Measurements from ENCODE around the gene RPL18A.

RPL18A gene

DNA sequence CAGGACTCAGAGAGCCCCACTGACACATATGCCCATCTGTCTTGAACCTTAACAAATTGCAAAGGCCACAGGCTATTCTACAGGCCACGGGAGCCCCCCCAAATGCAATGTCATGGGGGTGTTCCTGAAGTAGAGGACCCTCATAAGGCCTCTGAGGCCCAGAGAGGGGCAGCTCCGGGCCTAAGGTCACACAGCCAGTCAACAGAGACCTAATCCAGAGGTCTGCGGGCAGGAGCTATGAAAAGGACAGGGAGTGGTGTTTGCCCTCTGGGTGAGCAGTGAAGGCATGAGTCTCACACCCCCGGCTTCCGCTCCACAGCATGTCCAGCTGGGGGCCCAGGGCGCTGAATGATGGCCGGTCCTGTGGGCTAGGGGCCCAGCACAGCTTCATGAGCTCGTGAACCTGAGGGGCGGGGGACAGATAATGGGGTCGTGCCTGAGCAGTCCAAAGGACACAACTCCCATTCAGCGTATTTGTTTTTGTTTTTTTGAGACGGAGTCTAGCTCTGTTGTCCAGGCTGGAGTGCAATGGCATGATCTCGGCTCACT is 33.1 kb upstream of the RPL18A start:
- Histone ChIP-seq H3K9me3 (ENCODE audit: insufficient read depth, low read length) (no peaks in the 10 kb centered on the region), H3K36me3 (ENCODE audit: insufficient read depth, insufficient read length, low read length) (no peaks in the 10 kb centered on the region), H3K27me3 (ENCODE audit: insufficient read depth, insufficient read length) (peaks cover 6% of the 10 kb centered on the region), H3K9ac (ENCODE audit: insufficient read length, low read depth) (no peak overlapping the region), H3K4me3 (ENCODE audit: insufficient read length, low read depth) (no peak overlapping the region), H3K4me1 (ENCODE audit: insufficient read depth, insufficient read length) (peaks cover 4% of the 10 kb centered on the region)
- TF ChIP-seq YY1 (IDR thresholded peaks at IDR 0.05; ENCODE audit: insufficient read depth, insufficient read length) (no peak), ZNF274 (IDR thresholded peaks at IDR 0.05; ENCODE audit: low read depth, low read length) (no peak), SUZ12 (IDR thresholded peaks at IDR 0.05; ENCODE audit: extremely low read depth, insufficient read depth, insufficient read length) (no peak)
- no peak for DNase-seq (ENCODE audit: low read depth, low spot score)

DNA sequence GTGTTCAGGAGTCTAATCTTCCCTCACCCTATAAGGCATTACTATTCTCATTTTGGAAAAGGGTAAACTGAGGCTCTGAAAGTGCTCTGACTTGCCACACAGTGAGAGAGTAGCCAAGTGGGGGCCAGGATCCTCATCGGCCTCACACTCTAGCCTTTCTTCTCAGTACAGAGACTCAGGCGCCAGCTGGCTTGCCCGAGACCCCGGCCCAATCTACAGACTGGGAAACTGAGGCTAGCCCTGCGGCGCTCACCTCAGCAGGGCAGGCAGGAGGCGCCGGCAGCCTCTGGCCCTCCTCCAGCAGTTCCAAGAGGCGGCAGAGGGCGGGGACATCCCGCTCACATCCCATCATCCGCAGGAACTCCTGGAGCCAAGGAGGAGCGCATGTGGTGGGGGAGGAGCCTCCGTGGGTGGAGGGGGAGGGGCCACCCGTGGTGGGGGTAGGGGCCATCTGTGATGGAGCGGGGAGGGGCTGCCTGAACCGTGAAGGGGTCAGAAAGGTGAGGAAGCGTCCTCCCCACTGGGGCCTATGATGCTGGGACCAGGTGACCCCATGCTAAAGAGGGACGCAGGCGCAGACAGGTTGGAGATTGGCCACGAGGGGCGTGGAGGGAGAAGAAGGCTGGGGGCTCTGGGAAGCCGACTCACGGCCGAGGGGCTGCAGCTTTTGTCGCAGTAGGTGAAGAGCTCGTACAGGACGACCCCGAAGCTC is 29.7 kb upstream of the RPL18A start:
- peak; percentile 68 for DNase-seq (ENCODE audit: low read depth, low spot score)
- peak overlapping the region; percentile 70 for H3K9ac ChIP-seq (ENCODE audit: insufficient read length, low read depth)
- H3K27me3 ChIP-seq (ENCODE audit: insufficient read depth, insufficient read length) = peaks cover 22% of the 10 kb centered on the region
- H3K4me1 ChIP-seq (ENCODE audit: insufficient read depth, insufficient read length) = peaks cover 10% of the 10 kb centered on the region
- no peaks in the 10 kb centered on the region for H3K9me3 ChIP-seq (ENCODE audit: insufficient read depth, low read length)
- peak overlapping the region; percentile 42 for H3K4me3 ChIP-seq (ENCODE audit: insufficient read length, low read depth)
- H3K36me3 ChIP-seq (ENCODE audit: insufficient read depth, insufficient read length, low read length) = no peaks in the 10 kb centered on the region
- TF ChIP-seq YY1 (IDR thresholded peaks at IDR 0.05; ENCODE audit: insufficient read depth, insufficient read length) = no peak
- TF ChIP-seq SUZ12 (IDR thresholded peaks at IDR 0.05; ENCODE audit: extremely low read depth, insufficient read depth, insufficient read length) = no peak

DNA sequence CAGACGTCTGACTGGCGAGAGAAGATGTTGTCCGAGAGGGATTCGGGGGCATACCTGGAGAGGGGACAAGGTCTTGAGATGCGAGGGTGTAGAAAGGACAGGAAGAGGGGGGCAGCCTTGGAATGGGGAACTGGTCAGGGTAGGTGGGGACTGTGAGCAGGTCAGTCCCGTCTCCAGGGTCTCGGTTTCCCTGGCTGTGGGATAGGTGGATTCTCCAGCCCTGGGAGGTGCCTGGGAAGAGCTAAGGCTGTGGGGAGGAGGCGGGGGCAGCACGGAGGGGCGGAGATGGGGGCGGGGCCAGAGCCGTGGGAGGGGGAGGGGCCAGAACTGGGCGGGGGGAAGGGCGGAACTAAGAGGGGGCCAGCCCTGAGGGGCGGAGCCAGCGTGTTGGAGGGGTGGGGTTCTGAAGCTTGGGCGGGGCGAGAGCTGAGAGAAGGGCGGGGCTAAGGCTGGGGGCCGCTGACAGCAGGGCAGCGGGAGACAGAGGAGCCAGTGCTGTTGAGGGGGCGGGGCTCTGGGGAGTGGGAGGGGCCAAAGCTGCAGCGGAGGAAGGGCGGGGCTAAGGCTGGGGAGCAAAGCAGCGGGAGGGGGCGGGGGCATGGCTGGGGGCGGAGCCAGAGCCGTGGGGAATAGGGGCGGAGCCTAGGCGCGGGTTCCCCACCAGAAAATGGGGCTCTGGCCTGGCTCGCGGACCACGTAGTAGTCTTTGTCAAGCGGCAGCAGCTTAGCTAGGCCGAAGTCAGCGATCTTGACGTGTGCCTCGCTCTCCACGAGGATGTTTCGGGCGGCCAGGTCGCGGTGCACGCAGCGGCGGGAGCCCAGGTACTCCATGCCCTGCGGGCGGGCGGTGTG is 28.9 kb upstream of the RPL18A start:
- no peaks in the 10 kb centered on the region for H3K36me3 ChIP-seq (ENCODE audit: insufficient read depth, insufficient read length, low read length)
- DNase-seq (ENCODE audit: low read depth, low spot score) = peak; percentile 88
- no peak for TF ChIP-seq YY1 (IDR thresholded peaks at IDR 0.05; ENCODE audit: insufficient read depth, insufficient read length)
- TF ChIP-seq SUZ12 (IDR thresholded peaks at IDR 0.05; ENCODE audit: extremely low read depth, insufficient read depth, insufficient read length) = no peak
- no peak for TF ChIP-seq ZNF274 (IDR thresholded peaks at IDR 0.05; ENCODE audit: low read depth, low read length)
- peak overlapping the region; percentile 87 for H3K4me3 ChIP-seq (ENCODE audit: insufficient read length, low read depth)
- H3K4me1 ChIP-seq (ENCODE audit: insufficient read depth, insufficient read length) = peaks cover 11% of the 10 kb centered on the region
- no peaks in the 10 kb centered on the region for H3K9me3 ChIP-seq (ENCODE audit: insufficient read depth, low read length)
- peaks cover 22% of the 10 kb centered on the region for H3K27me3 ChIP-seq (ENCODE audit: insufficient read depth, insufficient read length)
- peak overlapping the region; percentile 80 for H3K9ac ChIP-seq (ENCODE audit: insufficient read length, low read depth)

DNA sequence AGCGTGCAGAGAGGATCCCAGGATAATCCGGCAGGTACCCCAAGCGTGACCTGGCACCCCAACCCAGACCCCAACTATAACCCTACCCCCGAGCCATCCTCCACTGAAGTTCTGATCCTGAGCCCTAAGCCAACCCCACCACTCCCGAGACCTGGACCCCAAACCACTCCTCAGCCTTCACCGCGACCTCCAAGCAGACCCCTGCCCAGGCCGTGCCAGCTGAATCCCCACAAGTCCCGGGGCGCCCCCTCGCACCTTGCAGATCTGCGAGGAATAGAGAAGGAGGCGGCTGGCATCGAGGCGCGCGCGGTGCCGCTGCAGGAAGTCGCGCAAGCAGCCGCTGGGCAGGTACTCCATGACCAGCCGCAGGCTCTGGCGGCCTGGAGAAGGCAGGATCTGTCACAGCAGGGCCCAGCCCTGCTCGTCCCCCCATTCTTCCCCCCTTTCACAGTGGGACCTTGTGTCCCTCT is 28.3 kb upstream of the RPL18A start:
- H3K9me3 ChIP-seq (ENCODE audit: insufficient read depth, low read length) = no peaks in the 10 kb centered on the region
- TF ChIP-seq ZNF274 (IDR thresholded peaks at IDR 0.05; ENCODE audit: low read depth, low read length) = no peak
- no peak for TF ChIP-seq SUZ12 (IDR thresholded peaks at IDR 0.05; ENCODE audit: extremely low read depth, insufficient read depth, insufficient read length)
- no peak for TF ChIP-seq YY1 (IDR thresholded peaks at IDR 0.05; ENCODE audit: insufficient read depth, insufficient read length)
- H3K9ac ChIP-seq (ENCODE audit: insufficient read length, low read depth) = peak overlapping the region; percentile 80
- DNase-seq (ENCODE audit: low read depth, low spot score) = no peak
- peak overlapping the region; percentile 87 for H3K4me3 ChIP-seq (ENCODE audit: insufficient read length, low read depth)
- peaks cover 14% of the 10 kb centered on the region for H3K4me1 ChIP-seq (ENCODE audit: insufficient read depth, insufficient read length)
- peaks cover 22% of the 10 kb centered on the region for H3K27me3 ChIP-seq (ENCODE audit: insufficient read depth, insufficient read length)
- H3K36me3 ChIP-seq (ENCODE audit: insufficient read depth, insufficient read length, low read length) = no peaks in the 10 kb centered on the region

DNA sequence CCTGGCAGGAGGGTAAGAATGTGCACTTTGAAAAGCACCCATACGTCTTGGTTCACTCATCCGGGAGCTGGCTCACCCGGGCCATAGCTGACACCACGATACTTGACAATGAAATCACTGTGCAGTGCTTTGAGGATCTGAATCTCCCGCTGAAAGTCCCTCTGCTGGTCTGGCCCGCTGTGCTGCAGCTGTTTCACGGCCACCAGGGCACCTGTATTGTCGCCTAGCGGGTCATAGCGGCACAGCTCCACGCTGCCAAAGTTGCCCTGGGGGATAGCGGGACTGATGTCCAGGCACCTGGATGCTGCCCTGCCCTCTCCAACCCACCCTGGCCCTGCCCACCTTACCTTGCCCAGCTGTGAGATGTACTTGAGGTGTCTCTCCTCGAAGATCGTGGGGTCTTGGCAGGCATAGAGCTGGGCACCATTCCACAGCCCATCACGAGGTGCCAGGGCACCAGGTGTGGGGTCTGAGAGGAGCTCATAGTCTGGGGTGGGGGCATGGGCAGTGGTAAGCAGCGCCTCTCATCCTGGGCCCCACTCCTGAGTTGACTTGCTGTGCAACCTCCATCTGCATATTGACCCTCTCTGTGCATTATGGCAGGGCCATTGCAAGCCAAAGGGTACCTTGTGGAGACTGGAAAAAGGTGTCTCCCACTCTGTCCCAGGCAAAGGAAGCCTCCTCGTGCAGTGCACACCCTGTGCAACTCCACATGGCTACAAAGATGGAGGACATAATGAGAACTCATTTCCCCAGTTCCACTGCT is 27.1 kb upstream of the RPL18A start:
- H3K4me1 ChIP-seq (ENCODE audit: insufficient read depth, insufficient read length) = peaks cover 14% of the 10 kb centered on the region
- no peaks in the 10 kb centered on the region for H3K9me3 ChIP-seq (ENCODE audit: insufficient read depth, low read length)
- H3K4me3 ChIP-seq (ENCODE audit: insufficient read length, low read depth) = no peak overlapping the region
- H3K9ac ChIP-seq (ENCODE audit: insufficient read length, low read depth) = no peak overlapping the region
- peaks cover 22% of the 10 kb centered on the region for H3K27me3 ChIP-seq (ENCODE audit: insufficient read depth, insufficient read length)
- DNase-seq (ENCODE audit: low read depth, low spot score) = no peak
- H3K36me3 ChIP-seq (ENCODE audit: insufficient read depth, insufficient read length, low read length) = no peaks in the 10 kb centered on the region
- TF ChIP-seq SUZ12 (IDR thresholded peaks at IDR 0.05; ENCODE audit: extremely low read depth, insufficient read depth, insufficient read length) = no peak

DNA sequence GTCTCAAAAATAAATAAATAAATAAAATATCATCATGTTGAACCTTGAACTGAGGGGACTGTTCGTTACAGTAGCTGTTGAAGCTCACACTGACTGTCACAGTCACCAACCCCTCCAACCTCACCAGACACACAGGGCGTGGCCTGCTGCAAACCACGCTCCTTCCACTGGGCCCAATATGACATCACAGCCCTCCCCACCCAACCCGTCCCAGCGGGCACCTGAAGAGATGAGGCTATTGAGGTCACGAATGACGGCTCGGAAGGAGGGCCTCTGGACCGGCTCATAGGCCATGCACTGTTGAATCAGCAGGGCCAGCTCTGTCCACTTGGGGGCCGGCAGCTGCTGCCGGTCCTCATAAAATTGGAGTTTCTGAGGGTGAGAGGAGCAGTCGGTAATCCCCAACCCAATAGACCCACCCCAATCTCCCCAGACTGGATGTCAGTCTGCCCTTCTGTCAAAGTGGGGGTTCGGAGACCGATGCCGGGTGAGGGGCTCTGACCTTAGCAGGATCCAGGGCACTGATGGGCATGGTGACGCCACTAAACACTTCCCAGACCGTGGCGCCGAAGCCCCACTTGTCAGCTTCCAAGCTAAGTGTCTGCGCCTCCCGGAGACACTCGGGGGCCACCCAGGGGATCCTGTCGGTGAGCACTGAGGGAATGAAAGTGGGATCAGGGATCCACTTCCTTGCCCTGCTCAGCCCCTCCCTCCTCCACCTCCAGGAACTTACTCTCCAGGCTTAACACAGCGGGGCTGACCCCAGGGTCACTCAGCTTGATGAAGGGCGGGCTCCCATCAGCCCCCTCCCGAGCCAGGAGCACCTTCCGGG is 25.1 kb upstream of the RPL18A start:
- peaks cover 16% of the 10 kb centered on the region for H3K4me1 ChIP-seq (ENCODE audit: insufficient read depth, insufficient read length)
- TF ChIP-seq YY1 (IDR thresholded peaks at IDR 0.05; ENCODE audit: insufficient read depth, insufficient read length) (no peak), ZNF274 (IDR thresholded peaks at IDR 0.05; ENCODE audit: low read depth, low read length) (no peak), SUZ12 (IDR thresholded peaks at IDR 0.05; ENCODE audit: extremely low read depth, insufficient read depth, insufficient read length) (no peak)
- DNase-seq (ENCODE audit: low read depth, low spot score) = no peak
- H3K9ac ChIP-seq (ENCODE audit: insufficient read length, low read depth) = no peak overlapping the region
- no peaks in the 10 kb centered on the region for H3K36me3 ChIP-seq (ENCODE audit: insufficient read depth, insufficient read length, low read length)
- H3K9me3 ChIP-seq (ENCODE audit: insufficient read depth, low read length) = no peaks in the 10 kb centered on the region
- peaks cover 29% of the 10 kb centered on the region for H3K27me3 ChIP-seq (ENCODE audit: insufficient read depth, insufficient read length)
- H3K4me3 ChIP-seq (ENCODE audit: insufficient read length, low read depth) = no peak overlapping the region

Measured in NT2/D1 (cell line).